ENCODE results near the gene NRG4.

NRG4 gene

GRCh38 chr15:75929799-75930565, 82.2 kb downstream of the NRG4 start:
- DNase-seq (ENCODE audit: low spot score), result no peak
- in situ Hi-C loops (cut with MboI; ENCODE audit: low sequenced_read_pairs, unreplicated experiment), result no loop called here
- no peak for TF ChIP-seq CTCF (IDR thresholded peaks at IDR 0.05; ENCODE audit: borderline replicate concordance, control extremely low read depth, extremely low read depth, insufficient read depth, missing control alignments)

DNA sequence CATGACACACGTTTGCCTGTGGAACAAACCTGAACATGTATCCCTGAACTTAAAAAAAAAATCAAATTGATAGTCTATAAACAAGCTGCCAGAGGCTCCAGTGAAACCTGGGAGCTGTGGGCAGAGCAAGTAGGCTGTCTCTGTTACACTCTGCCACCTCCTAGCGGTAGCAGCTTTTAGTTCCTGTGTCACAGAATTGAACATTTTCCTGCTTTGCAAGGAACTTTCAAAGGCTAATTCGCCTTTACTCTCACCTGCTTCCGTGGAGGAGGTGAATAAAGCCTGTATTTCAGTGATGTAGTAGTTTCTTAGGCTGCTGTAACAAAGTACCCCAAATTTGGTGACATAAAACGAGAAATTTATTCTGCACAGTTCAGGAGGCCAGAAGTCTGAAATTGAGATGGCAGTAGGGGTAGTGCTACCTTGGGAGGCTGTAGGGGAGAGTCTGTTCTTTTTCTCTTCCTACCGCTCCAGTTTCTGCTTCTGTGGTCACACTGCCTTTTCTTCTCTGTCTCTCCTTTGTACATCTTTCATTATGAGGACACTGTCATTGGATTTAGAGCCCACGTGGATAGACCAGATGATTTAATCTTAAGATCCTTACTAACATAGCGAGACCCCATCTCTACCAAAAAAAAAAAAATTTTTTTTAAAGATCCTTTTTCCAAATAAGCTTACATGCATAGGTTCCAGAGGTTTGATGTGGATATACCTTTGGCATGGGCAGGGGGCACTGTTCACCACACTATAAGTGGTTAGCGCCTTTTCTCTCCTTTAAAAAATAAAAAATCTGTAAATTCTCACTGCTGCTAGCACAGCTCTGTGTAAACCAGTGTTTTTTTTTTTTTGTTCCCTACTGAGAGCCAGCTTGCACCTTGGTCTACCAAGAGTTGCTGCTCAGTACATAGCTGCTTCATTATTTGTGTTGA, 83.3 kb downstream of the NRG4 start:
- DNase-seq (ENCODE audit: low spot score), result no peak
- no peak for TF ChIP-seq CTCF (IDR thresholded peaks at IDR 0.05; ENCODE audit: borderline replicate concordance, control extremely low read depth, extremely low read depth, insufficient read depth, missing control alignments)
- in situ Hi-C loops (cut with MboI; ENCODE audit: low sequenced_read_pairs, unreplicated experiment), result no loop called here

GRCh38 chr15:75927601-75928000, 84.6 kb downstream of the NRG4 start:
- in situ Hi-C loops (cut with MboI; ENCODE audit: low sequenced_read_pairs, unreplicated experiment), result no loop called here
- no peak for DNase-seq (ENCODE audit: low spot score)
- no peak for TF ChIP-seq CTCF (IDR thresholded peaks at IDR 0.05; ENCODE audit: borderline replicate concordance, control extremely low read depth, extremely low read depth, insufficient read depth, missing control alignments)

GRCh38 chr15:75926931-75927330, 85.3 kb downstream of the NRG4 start:
- DNase-seq (ENCODE audit: low spot score), result no peak
- TF ChIP-seq CTCF (IDR thresholded peaks at IDR 0.05; ENCODE audit: borderline replicate concordance, control extremely low read depth, extremely low read depth, insufficient read depth, missing control alignments), result no peak
- in situ Hi-C loops (cut with MboI; ENCODE audit: low sequenced_read_pairs, unreplicated experiment), result no loop called here

DNA sequence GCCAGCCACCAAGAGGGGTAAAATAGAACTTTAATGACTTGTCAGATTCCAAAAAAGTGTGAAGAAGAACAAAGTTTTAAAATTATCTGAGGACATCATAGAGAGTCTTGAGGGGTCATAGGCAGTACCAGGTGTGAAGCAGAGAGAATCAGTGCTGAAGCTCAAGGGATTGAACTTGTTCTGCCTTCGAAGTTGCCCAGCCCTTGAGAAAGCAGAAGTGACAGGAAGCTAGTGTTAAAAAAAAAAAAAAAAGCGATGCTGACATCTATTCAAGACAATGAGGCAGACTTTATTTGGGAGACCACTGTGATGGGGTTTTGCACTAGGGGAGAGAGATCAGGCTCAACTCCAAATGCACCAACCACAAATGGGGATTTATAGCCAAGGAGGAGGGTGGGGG, 86.8 kb downstream of the NRG4 start:
- no peak for TF ChIP-seq CTCF (IDR thresholded peaks at IDR 0.05; ENCODE audit: borderline replicate concordance, control extremely low read depth, extremely low read depth, insufficient read depth, missing control alignments)
- no peak for DNase-seq (ENCODE audit: low spot score)
- in situ Hi-C loops (cut with MboI; ENCODE audit: low sequenced_read_pairs, unreplicated experiment), result no loop called here

DNA sequence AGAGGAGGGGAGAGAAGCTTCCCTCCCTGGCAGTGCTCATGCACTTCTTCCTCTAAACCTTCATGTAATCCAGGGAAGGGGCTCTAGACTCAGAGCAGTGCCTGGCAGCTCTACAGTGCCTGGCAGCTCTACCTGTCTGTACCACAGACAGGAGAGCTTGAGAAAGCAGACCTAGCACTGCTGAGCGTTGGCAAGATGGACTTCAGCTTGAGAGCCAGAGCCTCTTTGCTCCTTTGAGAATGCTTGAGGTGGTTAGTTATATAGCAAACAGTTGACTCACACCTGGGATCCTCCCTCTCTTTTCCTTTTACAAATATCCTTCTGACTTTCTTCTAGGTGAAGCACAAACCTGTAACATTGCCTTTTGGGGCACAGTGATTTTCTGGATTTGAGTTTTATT, 87.6 kb downstream of the NRG4 start:
- TF ChIP-seq CTCF (IDR thresholded peaks at IDR 0.05; ENCODE audit: borderline replicate concordance, control extremely low read depth, extremely low read depth, insufficient read depth, missing control alignments), result no peak
- no peak for DNase-seq (ENCODE audit: low spot score)
- in situ Hi-C loops (cut with MboI; ENCODE audit: low sequenced_read_pairs, unreplicated experiment), result no loop called here
